Gastroesophageal sphincter (tissue), 4 donors: ENCODE measurements around the gene GNL1. TPM values are rescaled to one million over a fixed set of nuclear protein-coding genes. Genes with fewer than 3 reads are reported as not detected.
"Not testable (repeated sequence)": the region's sequence is repeated elsewhere in the genome, so short reads cannot be mapped to it uniquely, and the experiment has no call there.

Experiments used
- ATAC-seq: fragments of 150-250 bp; one replicate; pipeline ENCODE4 v1.9.1; 2016; ENCODE audit warnings: mild to moderate bottlenecking, moderate library complexity
- H3K27ac ChIP-seq, 4 donors: fragments of 200-600 bp; sonication (generic) in 3 of 4; 1 replicate in 3 of 4; 2 replicates in 1 of 4; pipeline ENCODE4 v1.5.1; 2016 to 2019
- H3K27me3 ChIP-seq: fragments of 200-600 bp; sonication (generic); one replicate; pipeline ENCODE4 v1.5.1; 2019
- H3K36me3 ChIP-seq, 2 donors: fragments of 200-600 bp; sonication (generic); one replicate each; pipeline ENCODE4 v1.5.1; 2019; ENCODE audit warnings: control low read depth in 1 of 2
- H3K4me1 ChIP-seq, 3 donors: fragments of 200-600 bp; sonication (generic); 1 replicate in 2 of 3; 2 replicates in 1 of 3; pipeline ENCODE4 v1.5.1; 2016 to 2019; ENCODE audit warnings: control low read depth in 2 of 3
- H3K4me3 ChIP-seq, 2 donors: fragments of 200-600 bp; sonication (generic); one replicate each; pipeline ENCODE4 v1.5.1; 2019; ENCODE audit warnings: mild to moderate bottlenecking in 1 of 2, moderate library complexity in 1 of 2
- H3K9me3 ChIP-seq, 3 donors: fragments of 200-600 bp; sonication (generic); one replicate each; pipeline ENCODE4 v1.5.1; 2017 to 2019; ENCODE audit warnings: control low read depth in 2 of 3
- EP300 ChIP-seq: sonication (generic); formaldehyde crosslinking; IDR thresholded peaks from one replicate; pipeline ENCODE4 v1.6.1; 2017; ENCODE audit warnings: antibody characterized with exemption, mild to moderate bottlenecking
- POLR2A ChIP-seq, 2 donors: fragments of 450-650 bp; IDR thresholded peaks; one replicate each; pipeline ENCODE4 v1.6.1; 2017; ENCODE audit warnings: antibody characterized with exemption in 2 of 2, mild to moderate bottlenecking in 2 of 2, moderate library complexity in 1 of 2
- POLR2AphosphoS5 ChIP-seq: sonication (generic); formaldehyde crosslinking; IDR thresholded peaks from one replicate; pipeline ENCODE4 v1.6.1; 2017; ENCODE audit warnings: antibody characterized with exemption
- WGBS, 2 donors: methylation state at CpG; one replicate each; pipeline ENCODE4 v1.1.5; 2018; ENCODE audit warnings: low coverage in 1 of 2; 5-methylcytosine and 5-hydroxymethylcytosine counted together
- total RNA-seq, 4 donors: library from RNA; depleted of rRNA; stranded (reverse); fragments of >200 nt; gene quantifications; one replicate each; pipeline ENCODE4 v1.1.0, GENCODE V29; 2016
- TF ChIP-seq, protein P1 (sequence below), 4 experiments: fragments of 200-600 bp in 2 of 4; fragments of 450-650 bp in 2 of 4; sonication (generic) in 1 of 4; IDR thresholded peaks; one replicate each; pipeline ENCODE4 v1.5.1; 2017 to 2019; ENCODE audit warnings: antibody characterized with exemption in 4 of 4, mild to moderate bottlenecking in 2 of 4, moderate library complexity in 2 of 4

GNL1 gene
- total RNA-seq, 4 donors from 2014 or later: 39.2 to 48.3 (median 42.4) TPM

DNA sequence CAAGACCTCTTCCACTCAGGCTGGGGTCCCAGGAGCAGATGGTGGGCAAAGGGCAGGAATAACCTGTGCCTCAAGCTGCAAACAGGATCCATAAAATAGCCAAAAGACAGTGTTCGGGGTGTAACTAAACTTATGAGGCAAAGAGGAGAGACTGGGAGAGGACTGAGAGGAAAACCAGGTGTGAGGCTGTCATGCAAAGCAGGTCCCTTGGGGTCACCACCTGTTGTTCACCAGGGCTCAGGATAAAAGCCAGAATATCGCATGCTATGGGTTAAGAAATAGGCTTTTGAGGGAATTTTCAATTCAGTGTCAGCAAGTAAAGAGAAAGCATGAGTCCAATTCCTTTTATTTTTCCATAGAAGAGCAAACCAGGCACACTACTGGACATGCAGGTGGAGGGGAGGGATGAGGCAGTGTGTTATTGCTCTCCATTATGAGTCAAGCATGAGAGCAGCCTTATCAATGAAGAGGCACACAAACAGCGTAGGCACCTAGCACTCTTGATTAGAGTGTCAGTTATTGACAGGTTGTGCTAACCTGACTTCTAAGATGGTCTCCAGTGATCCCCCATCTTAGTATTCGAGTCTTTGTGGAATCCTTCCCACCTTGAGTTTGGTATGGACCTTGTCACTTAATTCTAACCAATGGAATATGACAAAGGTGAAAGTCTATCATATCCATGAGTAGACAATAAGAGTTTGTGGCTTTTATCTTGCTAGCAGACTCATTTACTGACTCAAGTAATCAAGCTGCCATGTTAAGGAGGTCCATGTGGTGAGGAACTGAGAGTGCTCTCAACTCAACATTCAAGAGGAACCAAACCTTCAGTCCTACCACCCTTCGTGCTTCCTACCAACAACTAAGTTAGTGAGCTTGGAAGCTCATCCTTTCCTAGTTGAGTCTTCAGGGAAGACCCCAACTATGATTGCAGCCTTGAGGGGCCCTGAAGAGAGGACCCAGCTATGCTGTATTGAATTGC lies 48.2 kb downstream of the GNL1 start:
- Histone ChIP-seq H3K27ac (no peak overlapping the region), H3K27me3 (peaks cover 18% of the 10 kb centered on the region), H3K9me3 (no peaks in the 10 kb centered on the region), H3K36me3 (no peaks in the 10 kb centered on the region), H3K4me3 (no peak overlapping the region), H3K4me1 (no peaks in the 10 kb centered on the region)
- no peak for ATAC-seq
- TF ChIP-seq, protein P1, sequence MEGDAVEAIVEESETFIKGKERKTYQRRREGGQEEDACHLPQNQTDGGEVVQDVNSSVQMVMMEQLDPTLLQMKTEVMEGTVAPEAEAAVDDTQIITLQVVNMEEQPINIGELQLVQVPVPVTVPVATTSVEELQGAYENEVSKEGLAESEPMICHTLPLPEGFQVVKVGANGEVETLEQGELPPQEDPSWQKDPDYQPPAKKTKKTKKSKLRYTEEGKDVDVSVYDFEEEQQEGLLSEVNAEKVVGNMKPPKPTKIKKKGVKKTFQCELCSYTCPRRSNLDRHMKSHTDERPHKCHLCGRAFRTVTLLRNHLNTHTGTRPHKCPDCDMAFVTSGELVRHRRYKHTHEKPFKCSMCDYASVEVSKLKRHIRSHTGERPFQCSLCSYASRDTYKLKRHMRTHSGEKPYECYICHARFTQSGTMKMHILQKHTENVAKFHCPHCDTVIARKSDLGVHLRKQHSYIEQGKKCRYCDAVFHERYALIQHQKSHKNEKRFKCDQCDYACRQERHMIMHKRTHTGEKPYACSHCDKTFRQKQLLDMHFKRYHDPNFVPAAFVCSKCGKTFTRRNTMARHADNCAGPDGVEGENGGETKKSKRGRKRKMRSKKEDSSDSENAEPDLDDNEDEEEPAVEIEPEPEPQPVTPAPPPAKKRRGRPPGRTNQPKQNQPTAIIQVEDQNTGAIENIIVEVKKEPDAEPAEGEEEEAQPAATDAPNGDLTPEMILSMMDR (IDR thresholded peaks at IDR 0.05): no peak
- TF ChIP-seq EP300: no peak
- no peak for TF ChIP-seq POLR2AphosphoS5
- TF ChIP-seq POLR2A (IDR thresholded peaks at IDR 0.05): no peak
- 69 to 89% methylated on average over 2 to 5 of the region's 5 CpGs for WGBS, 2 donors

DNA sequence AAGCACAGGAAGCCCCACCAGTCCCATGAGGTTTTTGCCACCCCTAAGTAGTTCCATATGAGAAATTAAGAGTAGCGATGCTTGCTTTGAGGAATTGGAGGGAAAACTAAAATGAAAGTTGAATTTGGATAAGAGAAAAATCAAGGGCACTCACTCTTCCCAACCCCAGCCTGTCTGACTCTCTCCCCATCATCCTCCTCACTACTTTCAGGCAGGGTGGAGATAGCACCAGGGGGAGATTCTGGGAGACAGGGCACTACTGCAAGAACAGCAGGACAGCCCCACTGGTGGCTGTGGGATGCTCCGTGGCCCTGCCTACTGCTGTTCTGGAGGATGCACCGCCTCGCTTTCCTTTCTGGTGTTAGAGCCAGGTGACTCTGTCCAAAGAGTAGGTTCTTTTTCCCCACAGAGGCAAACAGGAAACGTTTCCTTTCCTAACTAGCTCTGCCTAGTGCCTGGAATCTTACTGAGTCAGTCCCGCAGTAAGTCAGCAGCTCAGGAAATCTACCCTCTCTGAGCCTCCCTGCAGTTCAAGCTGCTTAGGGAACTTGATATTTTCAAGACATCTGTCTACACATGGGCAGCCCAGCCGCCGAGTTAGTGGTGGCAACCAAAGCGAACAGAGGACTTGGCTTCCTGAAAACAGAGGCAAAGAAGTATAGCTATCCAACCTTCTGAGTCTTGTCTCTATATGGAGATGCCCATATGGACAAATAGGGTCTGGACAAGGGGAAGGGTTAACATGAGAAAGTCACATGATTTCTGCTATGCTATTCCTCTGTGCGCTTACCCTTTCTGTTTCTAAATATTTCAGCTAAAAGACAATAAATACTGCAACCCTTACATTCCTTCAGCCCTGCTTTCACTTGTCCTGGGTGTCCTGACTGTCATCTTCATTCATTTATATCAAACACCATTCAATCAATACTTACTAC lies 55.6 kb downstream of the GNL1 start:
- ATAC-seq: peak; percentile 53

GRCh38 chr6:30498705-30499104 lies 57.6 kb downstream of the GNL1 start:
- not testable (repeated sequence) for H3K36me3 ChIP-seq, H3K9me3 ChIP-seq, H3K4me1 ChIP-seq, H3K4me3 ChIP-seq, H3K27ac ChIP-seq, ATAC-seq
- whole genome bisulfite sequencing, 2 donors: no CpG with 5 or more reads among the region's 37 CpGs
- H3K27me3 ChIP-seq: peaks cover 14% of the 10 kb centered on the region

More for the DNA sequence above, 55.6 kb downstream of the GNL1 start:
- Histone ChIP-seq H3K27ac (peak overlapping the region in 3 of 4 donors; percentile 22 to 66 (median 63)), H3K4me1 (no peaks in the 10 kb centered on the region), H3K9me3 (no peaks in the 10 kb centered on the region), H3K27me3 (peaks cover 27% of the 10 kb centered on the region), H3K36me3 (no peaks in the 10 kb centered on the region), H3K4me3 (no peak overlapping the region)
- WGBS, 2 donors: 67 to 81% methylated on average over 5 to 9 of the region's 10 CpGs
- TF ChIP-seq, protein P1 (IDR thresholded peaks at IDR 0.05): no peak
- TF ChIP-seq POLR2A (IDR thresholded peaks at IDR 0.05) (no peak), POLR2AphosphoS5 (peak; percentile 11)

- no peak overlapping the region for H3K27ac ChIP-seq
- peaks cover 10% of the 10 kb centered on the region for H3K27me3 ChIP-seq
- TF ChIP-seq, protein P1 (IDR thresholded peaks at IDR 0.05): no peak
- TF ChIP-seq POLR2A (IDR thresholded peaks at IDR 0.05) (no peak), POLR2AphosphoS5 (no peak), EP300 (no peak)
- H3K36me3 ChIP-seq: peaks cover 0 to 12% of the 10 kb centered on the region in 2 donors
- H3K4me3 ChIP-seq: no peak overlapping the region
- ATAC-seq: no peak
- H3K4me1 ChIP-seq: peaks cover 0 to 10% (median 0%) of the 10 kb centered on the region in 3 donors
- no peaks in the 10 kb centered on the region for H3K9me3 ChIP-seq
- WGBS, 2 donors: 71% methylated on average over 2 of the region's 3 CpGs; no CpG with 5 or more reads in 1 of the 2 donors
Observed at GRCh38 chr6:30497714-30498113, 58.6 kb downstream of the GNL1 start.

DNA sequence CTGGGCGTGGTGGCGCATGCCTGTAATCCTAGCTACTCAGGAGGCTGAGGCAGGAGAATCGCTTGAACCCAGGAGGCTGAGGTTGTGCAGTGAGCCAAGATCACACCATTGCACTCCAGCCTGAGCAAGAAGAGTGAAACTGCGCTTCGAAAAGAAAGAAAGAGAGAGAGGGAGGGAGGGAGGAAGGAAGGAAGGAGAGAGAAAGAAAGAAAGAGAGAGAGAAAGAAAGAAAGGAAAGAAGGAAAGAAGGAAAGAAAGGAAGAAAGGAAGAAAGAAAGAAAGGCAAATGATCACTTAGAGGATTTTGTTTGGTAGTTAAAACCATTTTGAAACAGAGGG lies 59.1 kb downstream of the GNL1 start:
- H3K27ac ChIP-seq: peak overlapping the region in 3 of 4 donors; percentile 9 to 62 (median 18)
- H3K4me1 ChIP-seq: peaks cover 0 to 15% (median 0%) of the 10 kb centered on the region in 3 donors
- not testable (repeated sequence) for H3K27me3 ChIP-seq, ATAC-seq, H3K9me3 ChIP-seq, H3K4me3 ChIP-seq
- H3K36me3 ChIP-seq: peaks cover 0 to 17% of the 10 kb centered on the region in 2 donors
- 89 to 96% methylated on average over 4 to 5 of the region's 5 CpGs for WGBS, 2 donors
